Measurements from ENCODE around the gene CELA1.

DNA sequence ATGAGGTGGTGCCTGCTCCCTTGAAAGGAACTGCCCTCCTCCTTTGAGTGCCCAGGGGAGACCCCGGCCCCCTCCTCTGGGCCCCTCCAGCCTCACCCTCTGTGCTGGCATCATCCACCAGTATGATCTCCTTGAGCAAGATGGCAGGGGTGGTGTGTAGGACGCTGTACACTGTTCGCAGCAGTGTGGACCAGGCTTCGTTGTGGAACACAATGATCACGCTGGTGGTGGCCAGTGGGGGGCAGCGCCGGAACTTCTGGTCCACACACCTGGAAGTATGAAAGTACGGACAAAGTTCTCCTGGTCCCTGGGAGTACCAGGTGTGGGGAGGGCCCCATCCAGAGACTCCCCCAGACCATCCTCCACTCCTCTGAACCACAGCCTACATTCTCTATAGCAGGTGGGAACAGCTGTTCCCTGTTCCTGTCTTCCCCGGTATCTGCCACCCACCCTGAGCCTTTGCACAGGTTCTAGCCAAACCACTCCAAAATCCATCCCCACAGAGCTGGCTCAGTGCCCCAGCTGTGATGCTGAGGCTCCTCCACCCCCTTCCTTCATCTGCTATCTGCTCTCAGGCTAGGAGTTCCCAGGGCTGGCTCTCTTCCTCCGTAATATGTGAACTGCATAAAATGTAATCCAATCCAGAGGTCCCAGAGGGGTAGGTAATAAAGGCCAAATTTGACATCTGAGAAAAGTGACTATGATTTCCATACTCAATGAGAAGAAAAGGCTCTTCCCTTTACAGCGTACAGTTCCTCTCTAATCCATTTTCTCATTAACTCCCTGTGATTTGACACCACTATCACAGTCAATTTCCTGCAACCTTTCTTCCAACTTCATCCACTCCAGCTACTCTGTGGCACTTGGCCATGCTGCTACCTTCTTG, 30.9 kb upstream of the CELA1 start:
- TF ChIP-seq, protein P1, sequence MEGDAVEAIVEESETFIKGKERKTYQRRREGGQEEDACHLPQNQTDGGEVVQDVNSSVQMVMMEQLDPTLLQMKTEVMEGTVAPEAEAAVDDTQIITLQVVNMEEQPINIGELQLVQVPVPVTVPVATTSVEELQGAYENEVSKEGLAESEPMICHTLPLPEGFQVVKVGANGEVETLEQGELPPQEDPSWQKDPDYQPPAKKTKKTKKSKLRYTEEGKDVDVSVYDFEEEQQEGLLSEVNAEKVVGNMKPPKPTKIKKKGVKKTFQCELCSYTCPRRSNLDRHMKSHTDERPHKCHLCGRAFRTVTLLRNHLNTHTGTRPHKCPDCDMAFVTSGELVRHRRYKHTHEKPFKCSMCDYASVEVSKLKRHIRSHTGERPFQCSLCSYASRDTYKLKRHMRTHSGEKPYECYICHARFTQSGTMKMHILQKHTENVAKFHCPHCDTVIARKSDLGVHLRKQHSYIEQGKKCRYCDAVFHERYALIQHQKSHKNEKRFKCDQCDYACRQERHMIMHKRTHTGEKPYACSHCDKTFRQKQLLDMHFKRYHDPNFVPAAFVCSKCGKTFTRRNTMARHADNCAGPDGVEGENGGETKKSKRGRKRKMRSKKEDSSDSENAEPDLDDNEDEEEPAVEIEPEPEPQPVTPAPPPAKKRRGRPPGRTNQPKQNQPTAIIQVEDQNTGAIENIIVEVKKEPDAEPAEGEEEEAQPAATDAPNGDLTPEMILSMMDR (IDR thresholded peaks at IDR 0.05), result no peak
- TF ChIP-seq TEAD4 (CRISPR knock-in tag; IDR thresholded peaks at IDR 0.05) (no peak), EMX1 (CRISPR knock-in tag; IDR thresholded peaks at IDR 0.05) (no peak), ZNF317 (CRISPR knock-in tag; IDR thresholded peaks at IDR 0.05; ENCODE audit: borderline replicate concordance, low read depth) (no peak), SP1 (CRISPR knock-in tag; conservative IDR thresholded peaks at IDR 0.05) (no peak), NFYB (CRISPR knock-in tag; conservative IDR thresholded peaks at IDR 0.05; ENCODE audit: low read depth) (no peak), GABPB1 (CRISPR knock-in tag; IDR thresholded peaks at IDR 0.05) (no peak), TCF7 (CRISPR knock-in tag; IDR thresholded peaks at IDR 0.05; ENCODE audit: low read depth) (no peak)
- TF ChIP-seq, protein P2, sequence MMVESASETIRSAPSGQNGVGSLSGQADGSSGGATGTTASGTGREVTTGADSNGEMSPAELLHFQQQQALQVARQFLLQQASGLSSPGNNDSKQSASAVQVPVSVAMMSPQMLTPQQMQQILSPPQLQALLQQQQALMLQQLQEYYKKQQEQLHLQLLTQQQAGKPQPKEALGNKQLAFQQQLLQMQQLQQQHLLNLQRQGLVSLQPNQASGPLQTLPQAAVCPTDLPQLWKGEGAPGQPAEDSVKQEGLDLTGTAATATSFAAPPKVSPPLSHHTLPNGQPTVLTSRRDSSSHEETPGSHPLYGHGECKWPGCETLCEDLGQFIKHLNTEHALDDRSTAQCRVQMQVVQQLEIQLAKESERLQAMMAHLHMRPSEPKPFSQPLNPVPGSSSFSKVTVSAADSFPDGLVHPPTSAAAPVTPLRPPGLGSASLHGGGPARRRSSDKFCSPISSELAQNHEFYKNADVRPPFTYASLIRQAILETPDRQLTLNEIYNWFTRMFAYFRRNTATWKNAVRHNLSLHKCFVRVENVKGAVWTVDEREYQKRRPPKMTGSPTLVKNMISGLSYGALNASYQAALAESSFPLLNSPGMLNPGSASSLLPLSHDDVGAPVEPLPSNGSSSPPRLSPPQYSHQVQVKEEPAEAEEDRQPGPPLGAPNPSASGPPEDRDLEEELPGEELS (CRISPR knock-in tag; IDR thresholded peaks at IDR 0.05), result no peak
- TF ChIP-seq, protein P3, sequence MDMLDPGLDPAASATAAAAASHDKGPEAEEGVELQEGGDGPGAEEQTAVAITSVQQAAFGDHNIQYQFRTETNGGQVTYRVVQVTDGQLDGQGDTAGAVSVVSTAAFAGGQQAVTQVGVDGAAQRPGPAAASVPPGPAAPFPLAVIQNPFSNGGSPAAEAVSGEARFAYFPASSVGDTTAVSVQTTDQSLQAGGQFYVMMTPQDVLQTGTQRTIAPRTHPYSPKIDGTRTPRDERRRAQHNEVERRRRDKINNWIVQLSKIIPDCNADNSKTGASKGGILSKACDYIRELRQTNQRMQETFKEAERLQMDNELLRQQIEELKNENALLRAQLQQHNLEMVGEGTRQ (CRISPR knock-in tag; IDR thresholded peaks at IDR 0.05), result no peak
- TF ChIP-seq, protein P4, sequence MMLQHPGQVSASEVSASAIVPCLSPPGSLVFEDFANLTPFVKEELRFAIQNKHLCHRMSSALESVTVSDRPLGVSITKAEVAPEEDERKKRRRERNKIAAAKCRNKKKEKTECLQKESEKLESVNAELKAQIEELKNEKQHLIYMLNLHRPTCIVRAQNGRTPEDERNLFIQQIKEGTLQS (CRISPR knock-in tag; conservative IDR thresholded peaks at IDR 0.05), result no peak
- TF ChIP-seq, protein P5, sequence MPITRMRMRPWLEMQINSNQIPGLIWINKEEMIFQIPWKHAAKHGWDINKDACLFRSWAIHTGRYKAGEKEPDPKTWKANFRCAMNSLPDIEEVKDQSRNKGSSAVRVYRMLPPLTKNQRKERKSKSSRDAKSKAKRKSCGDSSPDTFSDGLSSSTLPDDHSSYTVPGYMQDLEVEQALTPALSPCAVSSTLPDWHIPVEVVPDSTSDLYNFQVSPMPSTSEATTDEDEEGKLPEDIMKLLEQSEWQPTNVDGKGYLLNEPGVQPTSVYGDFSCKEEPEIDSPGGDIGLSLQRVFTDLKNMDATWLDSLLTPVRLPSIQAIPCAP (CRISPR knock-in tag; IDR thresholded peaks at IDR 0.05), result no peak
- TF ChIP-seq, protein P6, sequence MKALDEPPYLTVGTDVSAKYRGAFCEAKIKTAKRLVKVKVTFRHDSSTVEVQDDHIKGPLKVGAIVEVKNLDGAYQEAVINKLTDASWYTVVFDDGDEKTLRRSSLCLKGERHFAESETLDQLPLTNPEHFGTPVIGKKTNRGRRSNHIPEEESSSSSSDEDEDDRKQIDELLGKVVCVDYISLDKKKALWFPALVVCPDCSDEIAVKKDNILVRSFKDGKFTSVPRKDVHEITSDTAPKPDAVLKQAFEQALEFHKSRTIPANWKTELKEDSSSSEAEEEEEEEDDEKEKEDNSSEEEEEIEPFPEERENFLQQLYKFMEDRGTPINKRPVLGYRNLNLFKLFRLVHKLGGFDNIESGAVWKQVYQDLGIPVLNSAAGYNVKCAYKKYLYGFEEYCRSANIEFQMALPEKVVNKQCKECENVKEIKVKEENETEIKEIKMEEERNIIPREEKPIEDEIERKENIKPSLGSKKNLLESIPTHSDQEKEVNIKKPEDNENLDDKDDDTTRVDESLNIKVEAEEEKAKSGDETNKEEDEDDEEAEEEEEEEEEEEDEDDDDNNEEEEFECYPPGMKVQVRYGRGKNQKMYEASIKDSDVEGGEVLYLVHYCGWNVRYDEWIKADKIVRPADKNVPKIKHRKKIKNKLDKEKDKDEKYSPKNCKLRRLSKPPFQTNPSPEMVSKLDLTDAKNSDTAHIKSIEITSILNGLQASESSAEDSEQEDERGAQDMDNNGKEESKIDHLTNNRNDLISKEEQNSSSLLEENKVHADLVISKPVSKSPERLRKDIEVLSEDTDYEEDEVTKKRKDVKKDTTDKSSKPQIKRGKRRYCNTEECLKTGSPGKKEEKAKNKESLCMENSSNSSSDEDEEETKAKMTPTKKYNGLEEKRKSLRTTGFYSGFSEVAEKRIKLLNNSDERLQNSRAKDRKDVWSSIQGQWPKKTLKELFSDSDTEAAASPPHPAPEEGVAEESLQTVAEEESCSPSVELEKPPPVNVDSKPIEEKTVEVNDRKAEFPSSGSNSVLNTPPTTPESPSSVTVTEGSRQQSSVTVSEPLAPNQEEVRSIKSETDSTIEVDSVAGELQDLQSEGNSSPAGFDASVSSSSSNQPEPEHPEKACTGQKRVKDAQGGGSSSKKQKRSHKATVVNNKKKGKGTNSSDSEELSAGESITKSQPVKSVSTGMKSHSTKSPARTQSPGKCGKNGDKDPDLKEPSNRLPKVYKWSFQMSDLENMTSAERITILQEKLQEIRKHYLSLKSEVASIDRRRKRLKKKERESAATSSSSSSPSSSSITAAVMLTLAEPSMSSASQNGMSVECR (CRISPR knock-in tag; IDR thresholded peaks at IDR 0.05; ENCODE audit: borderline replicate concordance), result no peak
